ENCODE data around the gene OR10AG1. TPM values are rescaled to one million over a fixed set of nuclear protein-coding genes. Genes with fewer than 3 reads are reported as not detected.
A peak's percentile ranks its signal among the peaks of the same experiment; 100 is the strongest.

Gene OR10AG1
- total RNA-seq, 1 donor from 2014 or later: not detected

DNA sequence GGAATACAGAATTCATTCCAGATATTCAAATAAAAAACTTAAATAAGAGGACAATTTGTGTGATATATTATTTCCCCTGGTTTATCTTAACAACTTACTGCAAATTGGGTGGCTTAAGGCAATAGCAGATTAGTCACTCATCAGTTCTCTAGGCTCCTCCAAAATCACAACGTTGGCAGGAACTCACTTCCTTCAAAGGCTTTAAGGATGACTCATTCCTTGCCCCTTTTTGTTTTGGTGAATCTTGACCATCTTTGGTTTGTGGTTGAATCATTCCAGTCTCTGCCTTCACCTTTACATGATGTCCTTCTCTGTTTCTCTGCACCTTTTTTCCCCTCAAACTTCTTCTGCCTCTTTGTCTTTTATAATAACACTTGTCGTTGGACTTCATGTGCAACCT lies 3.4 kb downstream of the OR10AG1 start:
- H3K9me3 ChIP-seq: no peaks in the 10 kb centered on the region
- TF ChIP-seq, protein P1, sequence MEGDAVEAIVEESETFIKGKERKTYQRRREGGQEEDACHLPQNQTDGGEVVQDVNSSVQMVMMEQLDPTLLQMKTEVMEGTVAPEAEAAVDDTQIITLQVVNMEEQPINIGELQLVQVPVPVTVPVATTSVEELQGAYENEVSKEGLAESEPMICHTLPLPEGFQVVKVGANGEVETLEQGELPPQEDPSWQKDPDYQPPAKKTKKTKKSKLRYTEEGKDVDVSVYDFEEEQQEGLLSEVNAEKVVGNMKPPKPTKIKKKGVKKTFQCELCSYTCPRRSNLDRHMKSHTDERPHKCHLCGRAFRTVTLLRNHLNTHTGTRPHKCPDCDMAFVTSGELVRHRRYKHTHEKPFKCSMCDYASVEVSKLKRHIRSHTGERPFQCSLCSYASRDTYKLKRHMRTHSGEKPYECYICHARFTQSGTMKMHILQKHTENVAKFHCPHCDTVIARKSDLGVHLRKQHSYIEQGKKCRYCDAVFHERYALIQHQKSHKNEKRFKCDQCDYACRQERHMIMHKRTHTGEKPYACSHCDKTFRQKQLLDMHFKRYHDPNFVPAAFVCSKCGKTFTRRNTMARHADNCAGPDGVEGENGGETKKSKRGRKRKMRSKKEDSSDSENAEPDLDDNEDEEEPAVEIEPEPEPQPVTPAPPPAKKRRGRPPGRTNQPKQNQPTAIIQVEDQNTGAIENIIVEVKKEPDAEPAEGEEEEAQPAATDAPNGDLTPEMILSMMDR (IDR thresholded peaks at IDR 0.05): no peak
- ATAC-seq: no peak

DNA sequence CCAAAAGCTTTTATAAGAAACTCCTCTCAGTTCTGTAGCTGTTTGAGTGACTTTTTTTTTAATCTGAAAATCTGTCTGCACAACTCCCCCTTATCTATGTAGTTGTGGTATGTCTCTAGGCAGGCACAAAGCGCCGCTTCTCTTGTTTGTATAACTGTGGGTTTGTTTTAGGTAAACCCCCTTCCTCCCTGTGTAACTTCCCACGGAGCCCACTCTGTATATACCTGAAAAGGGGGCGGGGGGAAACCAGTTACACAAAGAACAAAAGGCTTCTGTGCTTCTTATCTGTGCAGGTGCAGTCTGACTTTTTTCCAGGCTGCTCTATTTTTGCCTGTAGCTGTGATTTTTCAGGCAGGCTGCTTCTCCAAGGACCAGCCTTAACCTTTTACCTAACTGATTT lies 13.2 kb downstream of the OR10AG1 start:
- H3K4me1 ChIP-seq: no peaks in the 10 kb centered on the region
- ATAC-seq: no peak
- intact Hi-C loops (cut with DNase I): no loop called here
- no peak for DNase-seq
- H3K36me3 ChIP-seq: no peaks in the 10 kb centered on the region
- no peaks in the 10 kb centered on the region for H3K27me3 ChIP-seq
- no peaks in the 10 kb centered on the region for H3K9me3 ChIP-seq
- no peak overlapping the region for H3K4me3 ChIP-seq
- TF ChIP-seq, protein P1 (IDR thresholded peaks at IDR 0.05): no peak
- no peak overlapping the region for H3K27ac ChIP-seq

More for the DNA sequence above, 3.4 kb downstream of the OR10AG1 start:
- H3K27ac ChIP-seq: no peak overlapping the region
- intact Hi-C loops (cut with DNase I): no loop called here
- no peaks in the 10 kb centered on the region for H3K27me3 ChIP-seq
- no peak overlapping the region for H3K4me3 ChIP-seq
- no peak for DNase-seq
- H3K36me3 ChIP-seq: no peaks in the 10 kb centered on the region
- H3K4me1 ChIP-seq: no peaks in the 10 kb centered on the region

DNA sequence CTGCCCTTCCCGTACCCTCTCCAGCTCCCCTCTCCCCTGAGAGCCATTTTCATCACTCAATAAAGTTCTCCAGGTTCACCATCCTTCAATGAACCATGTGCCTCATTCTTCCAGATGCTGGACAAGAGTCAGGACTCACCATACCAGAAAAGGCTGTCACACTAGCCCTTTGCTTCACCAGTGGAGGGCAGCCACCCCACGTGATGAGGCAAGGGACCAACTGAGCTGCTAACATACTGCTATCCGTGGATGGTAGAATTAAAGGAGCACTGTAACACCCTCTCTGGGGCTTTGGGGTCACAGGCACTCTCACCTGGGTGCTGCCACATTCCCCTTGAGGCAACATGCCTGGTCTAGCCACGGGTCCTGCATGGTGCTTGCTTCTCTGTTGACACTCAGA lies 20.4 kb downstream of the OR10AG1 start:
- ATAC-seq (no peak), DNase-seq (no peak)
- intact Hi-C loops (cut with DNase I): no loop called here
- no peak overlapping the region for H3K27ac ChIP-seq
- H3K36me3 ChIP-seq: no peaks in the 10 kb centered on the region
- no peak overlapping the region for H3K4me3 ChIP-seq
- no peaks in the 10 kb centered on the region for H3K4me1 ChIP-seq
- TF ChIP-seq, protein P1 (IDR thresholded peaks at IDR 0.05): no peak
- H3K27me3 ChIP-seq: no peaks in the 10 kb centered on the region
- H3K9me3 ChIP-seq: no peaks in the 10 kb centered on the region

DNA sequence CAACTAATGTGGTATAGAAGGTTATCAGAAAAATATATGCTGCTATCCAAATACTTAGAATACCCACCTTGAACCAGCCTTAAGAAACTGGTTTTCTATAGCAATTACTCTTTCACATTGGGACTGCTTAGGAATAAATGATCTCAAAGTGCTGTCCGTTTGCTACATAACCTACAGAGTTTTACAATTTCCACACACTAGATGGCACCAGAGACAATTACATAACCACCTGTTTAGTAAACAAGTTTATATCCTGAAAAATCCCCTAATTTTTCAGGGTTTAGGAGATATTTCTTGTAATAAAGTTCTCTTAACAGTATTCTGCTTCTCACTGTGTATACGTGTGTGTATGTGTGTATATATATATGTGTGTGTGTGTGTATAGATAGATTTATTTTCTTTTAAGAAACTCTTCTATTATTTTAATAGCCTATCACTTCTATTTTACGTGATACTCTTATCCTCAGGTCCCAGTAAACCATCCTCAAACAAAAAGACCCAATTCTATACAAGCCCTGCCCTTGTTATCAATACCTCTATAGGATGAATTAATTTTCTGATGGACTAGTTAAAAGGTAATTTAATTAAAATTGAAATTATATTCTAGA lies 26.9 kb downstream of the OR10AG1 start:
- Histone ChIP-seq H3K27ac (no peak overlapping the region), H3K27me3 (no peaks in the 10 kb centered on the region), H3K9me3 (no peaks in the 10 kb centered on the region), H3K4me1 (no peaks in the 10 kb centered on the region), H3K4me3 (no peak overlapping the region), H3K36me3 (no peaks in the 10 kb centered on the region)
- TF ChIP-seq, protein P1 (IDR thresholded peaks at IDR 0.05): peak; percentile 36
- ATAC-seq: no peak
- no peak for DNase-seq
- intact Hi-C loops (cut with DNase I): no loop called here

DNA sequence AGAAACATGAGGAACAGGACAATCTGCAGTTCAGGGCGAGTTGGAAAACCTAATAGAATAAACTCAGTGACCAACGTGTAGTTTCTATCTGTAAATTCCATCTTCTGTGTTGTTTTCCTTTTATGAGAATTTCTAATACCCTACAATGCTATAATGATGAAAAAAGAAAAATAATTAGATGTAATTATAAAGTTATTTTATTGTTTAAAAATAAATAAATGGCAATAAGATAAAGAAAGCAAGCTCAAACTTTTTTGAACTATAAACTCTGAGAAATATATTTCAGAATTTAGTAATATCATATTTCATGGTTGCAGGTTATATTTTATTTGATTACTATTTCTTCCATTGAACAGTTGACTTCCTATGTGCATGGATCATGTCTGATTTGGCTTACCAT lies 33.4 kb downstream of the OR10AG1 start, which contains the start of gene OR5I1:
Gene OR5I1 (minus strand): TSS at position 101 of the 400 bp plus-strand sequence. CDS start 0 bp downstream, at position 101.
- TF ChIP-seq, protein P1 (IDR thresholded peaks at IDR 0.05): no peak
- Histone ChIP-seq H3K27ac (no peak within 1 kb of the TSS), H3K36me3 (no peaks in the 10 kb centered on the region), H3K9me3 (no peaks in the 10 kb centered on the region), H3K27me3 (no peaks in the 10 kb centered on the region), H3K4me1 (no peaks in the 10 kb centered on the region), H3K4me3 (no peak within 1 kb of the TSS)
- DNase-seq (no peak), ATAC-seq (no peak)
- intact Hi-C loops (cut with DNase I): no loop called here

DNA sequence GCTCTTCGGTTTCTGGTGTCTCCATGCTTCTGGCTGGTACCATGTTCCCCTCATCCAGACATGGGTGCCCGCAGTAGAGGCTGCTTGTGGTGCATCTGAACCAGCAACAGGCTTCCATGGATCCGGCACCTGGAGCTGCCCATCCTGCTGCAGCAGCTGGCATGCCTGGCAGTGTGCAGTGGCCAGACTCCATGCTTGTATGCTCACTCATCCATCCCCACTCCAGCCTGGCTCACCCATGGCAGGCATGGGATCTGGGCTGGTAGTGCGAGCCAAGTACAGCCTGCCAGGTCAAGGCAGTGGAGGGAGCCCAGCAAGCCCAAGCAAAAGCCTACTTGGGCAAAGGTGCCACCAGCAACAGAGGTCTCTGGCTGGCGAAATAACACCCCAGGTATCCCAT lies 49.2 kb downstream of the OR10AG1 start:
- TF ChIP-seq, protein P1 (IDR thresholded peaks at IDR 0.05): no peak
- H3K9me3 ChIP-seq: no peaks in the 10 kb centered on the region
- no peaks in the 10 kb centered on the region for H3K27me3 ChIP-seq
- DNase-seq (peak; percentile 41), ATAC-seq (no peak)
- H3K4me3 ChIP-seq: no peak overlapping the region
- H3K36me3 ChIP-seq: no peaks in the 10 kb centered on the region
- intact Hi-C loops (cut with DNase I): no loop called here
- no peak overlapping the region for H3K27ac ChIP-seq
- H3K4me1 ChIP-seq: no peaks in the 10 kb centered on the region
